Measurements from ENCODE around the gene SPR. TPM values are rescaled to one million over a fixed set of nuclear protein-coding genes. Genes with fewer than 3 reads are reported as not detected.

Gene SPR
- total and polyA plus RNA-seq, 2 of the 13 experiments (the other 11 are each of a cell fraction or from before 2014, with no cell fraction given): 34.0 to 96.0 TPM

DNA sequence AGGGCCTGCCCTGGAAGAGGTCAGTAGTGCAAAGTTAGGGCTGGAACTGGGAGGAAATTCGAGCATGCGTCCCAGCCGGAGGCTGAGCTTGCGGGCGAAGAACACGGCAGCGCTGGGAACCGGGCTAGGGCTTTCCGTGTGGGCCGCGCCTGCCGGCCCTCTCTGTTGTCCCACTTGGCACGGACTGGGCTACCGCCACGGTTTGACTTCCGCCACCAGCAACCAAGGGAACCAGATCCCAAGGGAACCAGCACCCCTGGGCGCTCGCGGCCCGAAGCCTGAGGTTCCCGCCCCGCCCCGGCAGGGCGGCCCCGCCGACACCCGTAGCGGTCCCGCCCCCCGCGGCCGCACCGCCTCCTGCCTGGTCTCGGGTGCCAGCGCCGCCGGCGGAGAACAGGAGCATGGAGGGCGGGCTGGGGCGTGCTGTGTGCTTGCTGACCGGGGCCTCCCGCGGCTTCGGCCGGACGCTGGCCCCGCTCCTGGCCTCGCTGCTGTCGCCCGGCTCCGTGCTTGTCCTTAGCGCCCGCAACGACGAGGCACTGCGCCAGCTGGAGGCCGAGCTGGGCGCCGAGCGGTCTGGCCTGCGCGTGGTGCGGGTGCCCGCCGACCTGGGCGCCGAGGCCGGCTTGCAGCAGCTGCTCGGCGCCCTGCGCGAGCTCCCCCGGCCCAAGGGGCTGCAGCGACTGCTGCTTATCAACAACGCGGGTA lies at the start of gene SPR (continued):
- TF ChIP-seq, protein P1, sequence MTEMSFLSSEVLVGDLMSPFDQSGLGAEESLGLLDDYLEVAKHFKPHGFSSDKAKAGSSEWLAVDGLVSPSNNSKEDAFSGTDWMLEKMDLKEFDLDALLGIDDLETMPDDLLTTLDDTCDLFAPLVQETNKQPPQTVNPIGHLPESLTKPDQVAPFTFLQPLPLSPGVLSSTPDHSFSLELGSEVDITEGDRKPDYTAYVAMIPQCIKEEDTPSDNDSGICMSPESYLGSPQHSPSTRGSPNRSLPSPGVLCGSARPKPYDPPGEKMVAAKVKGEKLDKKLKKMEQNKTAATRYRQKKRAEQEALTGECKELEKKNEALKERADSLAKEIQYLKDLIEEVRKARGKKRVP (CRISPR knock-in tag; IDR thresholded peaks at IDR 0.05): peak in 1 of 2 experiments; percentile 77; a peak in 2 of 4 replicates
- TF ChIP-seq NFATC3 (CRISPR knock-in tag; IDR thresholded peaks at IDR 0.05) (no peak), ZNF282 (IDR thresholded peaks at IDR 0.05; ENCODE audit: partially characterized antibody) (no peak), CAMTA2 (CRISPR knock-in tag; IDR thresholded peaks at IDR 0.05; ENCODE audit: borderline replicate concordance) (0 out of 2 replicates have a peak, but pooled peaks have one; percentile 19), NFE2L1 (CRISPR knock-in tag; IDR thresholded peaks at IDR 0.05; ENCODE audit: borderline replicate concordance) (no peak), HDAC2 (CRISPR knock-in tag; IDR thresholded peaks at IDR 0.05) (no peak), ZMYM4 (CRISPR knock-in tag; IDR thresholded peaks at IDR 0.05) (peak; percentile 37; the same call in 1 of the 2 replicates), ZZZ3 (CRISPR knock-in tag; IDR thresholded peaks at IDR 0.05; ENCODE audit: borderline replicate concordance) (peak; percentile 48; the same call in 1 of the 2 replicates), SP4 (CRISPR knock-in tag; IDR thresholded peaks at IDR 0.05) (peak; percentile 88), SMAD9 (CRISPR knock-in tag; IDR thresholded peaks at IDR 0.05) (no peak), HOXA3 (CRISPR knock-in tag; IDR thresholded peaks at IDR 0.05) (peak; percentile 29; the same call in 1 of the 2 replicates), MBNL3 (CRISPR knock-in tag; conservative IDR thresholded peaks at IDR 0.05) (no peak), SMAD3 (CRISPR knock-in tag; IDR thresholded peaks at IDR 0.05) (no peak)
- TF ChIP-seq, protein P2, sequence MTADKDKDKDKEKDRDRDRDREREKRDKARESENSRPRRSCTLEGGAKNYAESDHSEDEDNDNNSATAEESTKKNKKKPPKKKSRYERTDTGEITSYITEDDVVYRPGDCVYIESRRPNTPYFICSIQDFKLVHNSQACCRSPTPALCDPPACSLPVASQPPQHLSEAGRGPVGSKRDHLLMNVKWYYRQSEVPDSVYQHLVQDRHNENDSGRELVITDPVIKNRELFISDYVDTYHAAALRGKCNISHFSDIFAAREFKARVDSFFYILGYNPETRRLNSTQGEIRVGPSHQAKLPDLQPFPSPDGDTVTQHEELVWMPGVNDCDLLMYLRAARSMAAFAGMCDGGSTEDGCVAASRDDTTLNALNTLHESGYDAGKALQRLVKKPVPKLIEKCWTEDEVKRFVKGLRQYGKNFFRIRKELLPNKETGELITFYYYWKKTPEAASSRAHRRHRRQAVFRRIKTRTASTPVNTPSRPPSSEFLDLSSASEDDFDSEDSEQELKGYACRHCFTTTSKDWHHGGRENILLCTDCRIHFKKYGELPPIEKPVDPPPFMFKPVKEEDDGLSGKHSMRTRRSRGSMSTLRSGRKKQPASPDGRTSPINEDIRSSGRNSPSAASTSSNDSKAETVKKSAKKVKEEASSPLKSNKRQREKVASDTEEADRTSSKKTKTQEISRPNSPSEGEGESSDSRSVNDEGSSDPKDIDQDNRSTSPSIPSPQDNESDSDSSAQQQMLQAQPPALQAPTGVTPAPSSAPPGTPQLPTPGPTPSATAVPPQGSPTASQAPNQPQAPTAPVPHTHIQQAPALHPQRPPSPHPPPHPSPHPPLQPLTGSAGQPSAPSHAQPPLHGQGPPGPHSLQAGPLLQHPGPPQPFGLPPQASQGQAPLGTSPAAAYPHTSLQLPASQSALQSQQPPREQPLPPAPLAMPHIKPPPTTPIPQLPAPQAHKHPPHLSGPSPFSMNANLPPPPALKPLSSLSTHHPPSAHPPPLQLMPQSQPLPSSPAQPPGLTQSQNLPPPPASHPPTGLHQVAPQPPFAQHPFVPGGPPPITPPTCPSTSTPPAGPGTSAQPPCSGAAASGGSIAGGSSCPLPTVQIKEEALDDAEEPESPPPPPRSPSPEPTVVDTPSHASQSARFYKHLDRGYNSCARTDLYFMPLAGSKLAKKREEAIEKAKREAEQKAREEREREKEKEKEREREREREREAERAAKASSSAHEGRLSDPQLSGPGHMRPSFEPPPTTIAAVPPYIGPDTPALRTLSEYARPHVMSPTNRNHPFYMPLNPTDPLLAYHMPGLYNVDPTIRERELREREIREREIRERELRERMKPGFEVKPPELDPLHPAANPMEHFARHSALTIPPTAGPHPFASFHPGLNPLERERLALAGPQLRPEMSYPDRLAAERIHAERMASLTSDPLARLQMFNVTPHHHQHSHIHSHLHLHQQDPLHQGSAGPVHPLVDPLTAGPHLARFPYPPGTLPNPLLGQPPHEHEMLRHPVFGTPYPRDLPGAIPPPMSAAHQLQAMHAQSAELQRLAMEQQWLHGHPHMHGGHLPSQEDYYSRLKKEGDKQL (CRISPR knock-in tag; IDR thresholded peaks at IDR 0.05; ENCODE audit: low read depth): 0 out of 2 replicates have a peak, but pooled peaks have one; percentile 21
- TF ChIP-seq, protein P3, sequence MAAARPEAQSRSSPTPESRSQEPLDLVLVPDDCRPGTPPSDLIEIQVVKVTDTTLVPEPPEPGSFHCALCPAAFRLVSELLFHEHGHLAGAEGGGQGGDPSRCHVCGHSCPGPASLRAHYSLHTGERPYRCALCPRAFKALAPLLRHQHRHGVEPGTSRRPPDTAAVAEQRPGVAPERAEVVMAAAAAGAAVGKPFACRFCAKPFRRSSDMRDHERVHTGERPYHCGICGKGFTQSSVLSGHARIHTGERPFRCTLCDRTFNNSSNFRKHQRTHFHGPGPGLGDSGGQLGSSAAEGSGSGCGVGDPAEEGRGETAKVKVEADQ (CRISPR knock-in tag; IDR thresholded peaks at IDR 0.05; ENCODE audit: borderline replicate concordance): peak; percentile 37; the same call in 1 of the 2 replicates
- TF ChIP-seq, protein P4, sequence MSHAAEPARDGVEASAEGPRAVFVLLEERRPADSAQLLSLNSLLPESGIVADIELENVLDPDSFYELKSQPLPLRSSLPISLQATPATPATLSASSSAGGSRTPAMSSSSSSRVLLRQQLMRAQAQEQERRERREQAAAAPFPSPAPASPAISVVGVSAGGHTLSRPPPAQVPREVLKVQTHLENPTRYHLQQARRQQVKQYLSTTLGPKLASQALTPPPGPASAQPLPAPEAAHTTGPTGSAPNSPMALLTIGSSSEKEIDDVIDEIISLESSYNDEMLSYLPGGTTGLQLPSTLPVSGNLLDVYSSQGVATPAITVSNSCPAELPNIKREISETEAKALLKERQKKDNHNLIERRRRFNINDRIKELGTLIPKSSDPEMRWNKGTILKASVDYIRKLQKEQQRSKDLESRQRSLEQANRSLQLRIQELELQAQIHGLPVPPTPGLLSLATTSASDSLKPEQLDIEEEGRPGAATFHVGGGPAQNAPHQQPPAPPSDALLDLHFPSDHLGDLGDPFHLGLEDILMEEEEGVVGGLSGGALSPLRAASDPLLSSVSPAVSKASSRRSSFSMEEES (CRISPR knock-in tag; IDR thresholded peaks at IDR 0.05): no peak
